ENCODE measurements around the gene ARRB1. TPM values are rescaled to one million over a fixed set of nuclear protein-coding genes. Genes with fewer than 3 reads are reported as not detected.

ARRB1 gene
- total RNA-seq, 2 experiments from 2014 or later, result 15.7 to 16.6 TPM

- peak overlapping the region; percentile 71 for H3K4me3 Mint-ChIP-seq
- intact Hi-C loops (cut with micrococcal nuclease), result loop anchor here (2.0 kb wide), 1 partner anchor 311 kb away; no protein-coding TSS in a partner anchor
Measured at GRCh38 chr11:75239531-75240290, 111.8 kb downstream of the ARRB1 start.

DNA sequence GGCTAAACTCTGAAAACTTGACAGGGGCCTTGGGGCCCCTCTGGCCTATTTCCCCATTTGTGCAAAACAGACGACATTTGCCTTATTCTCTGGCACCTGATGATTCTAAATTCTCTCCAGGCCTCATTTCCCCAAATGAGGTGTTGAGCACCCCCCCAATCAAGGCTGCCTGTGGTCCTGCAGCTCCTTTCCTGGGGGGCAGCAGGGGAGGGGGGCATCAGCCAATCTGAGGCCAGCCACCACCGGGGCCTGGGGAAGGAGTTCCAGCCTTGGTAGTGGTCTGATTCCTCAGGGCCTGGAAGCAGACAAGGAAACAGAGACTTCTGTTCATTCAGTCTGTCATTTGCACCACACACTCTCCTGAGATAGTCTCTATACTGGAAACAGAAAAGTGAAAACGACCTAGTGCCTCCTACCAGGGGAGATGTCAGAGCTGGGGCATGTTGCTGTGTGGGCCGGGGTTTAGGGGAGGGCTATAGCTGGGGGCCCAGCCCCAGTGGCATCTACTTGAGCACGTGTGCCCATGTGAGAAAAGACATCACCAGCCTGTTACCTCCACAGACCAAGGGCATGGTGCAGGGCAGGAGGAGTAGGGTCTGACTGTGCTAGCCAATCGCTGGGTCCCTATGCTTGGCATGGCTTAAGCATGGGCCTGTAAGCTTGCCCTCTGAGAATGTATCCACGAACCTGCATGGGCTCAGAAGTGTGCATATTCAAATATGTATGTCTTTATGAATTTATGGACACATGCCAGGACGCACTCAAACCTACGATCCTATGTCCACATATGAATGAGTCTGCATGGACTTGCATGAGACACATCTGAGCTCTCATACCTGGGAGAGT lies 112.6 kb downstream of the ARRB1 start:
- no peaks in the 10 kb centered on the region for H3K9me3 Mint-ChIP-seq
- no peak overlapping the region for H3K27ac Mint-ChIP-seq
- DNase-seq, result no peak
- intact Hi-C loops (cut with micrococcal nuclease), result no loop called here
- CTCF ChIA-PET, result interaction anchor here (0.5 to 17.6 kb wide), 6 partner anchors 11 to 216 kb away, joined by 3 to 445 read pairs (median 25); no protein-coding TSS in a partner anchor
- H3K27me3 Mint-ChIP-seq (ENCODE audit: low read depth), result peaks cover 31% of the 10 kb centered on the region
- no peaks in the 10 kb centered on the region for H3K36me3 Mint-ChIP-seq (ENCODE audit: low read depth)
- peaks cover 10% of the 10 kb centered on the region for H3K4me1 Mint-ChIP-seq (ENCODE audit: low read depth)
- H3K4me3 Mint-ChIP-seq, result no peak overlapping the region

More at GRCh38 chr11:75239531-75240290, 111.8 kb downstream of the ARRB1 start:
- Mint-ChIP-seq H3K27ac (no peak overlapping the region), H3K4me1 (ENCODE audit: low read depth) (peaks cover 10% of the 10 kb centered on the region), H3K36me3 (ENCODE audit: low read depth) (no peaks in the 10 kb centered on the region), H3K9me3 (no peaks in the 10 kb centered on the region), H3K27me3 (ENCODE audit: low read depth) (peaks cover 33% of the 10 kb centered on the region)
- CTCF ChIA-PET, result interaction anchor here (0.5 to 17.6 kb wide), 6 partner anchors 10 to 138 kb away, joined by 3 to 445 read pairs (median 25); no protein-coding TSS in a partner anchor
- no peak for DNase-seq

GRCh38 chr11:75237050-75237449 lies 114.4 kb downstream of the ARRB1 start:
- peaks cover 6% of the 10 kb centered on the region for H3K4me1 Mint-ChIP-seq (ENCODE audit: low read depth)
- no peaks in the 10 kb centered on the region for H3K9me3 Mint-ChIP-seq
- H3K27ac Mint-ChIP-seq, result no peak overlapping the region
- H3K4me3 Mint-ChIP-seq, result no peak overlapping the region
- peaks cover 17% of the 10 kb centered on the region for H3K27me3 Mint-ChIP-seq (ENCODE audit: low read depth)
- CTCF ChIA-PET, result interaction anchor here (1.3 to 17.6 kb wide), 3 partner anchors 13 to 95 kb away, joined by 4 to 445 read pairs (median 47); no protein-coding TSS in a partner anchor
- DNase-seq, result no peak
- intact Hi-C loops (cut with micrococcal nuclease), result no loop called here
- H3K36me3 Mint-ChIP-seq (ENCODE audit: low read depth), result no peaks in the 10 kb centered on the region

DNA sequence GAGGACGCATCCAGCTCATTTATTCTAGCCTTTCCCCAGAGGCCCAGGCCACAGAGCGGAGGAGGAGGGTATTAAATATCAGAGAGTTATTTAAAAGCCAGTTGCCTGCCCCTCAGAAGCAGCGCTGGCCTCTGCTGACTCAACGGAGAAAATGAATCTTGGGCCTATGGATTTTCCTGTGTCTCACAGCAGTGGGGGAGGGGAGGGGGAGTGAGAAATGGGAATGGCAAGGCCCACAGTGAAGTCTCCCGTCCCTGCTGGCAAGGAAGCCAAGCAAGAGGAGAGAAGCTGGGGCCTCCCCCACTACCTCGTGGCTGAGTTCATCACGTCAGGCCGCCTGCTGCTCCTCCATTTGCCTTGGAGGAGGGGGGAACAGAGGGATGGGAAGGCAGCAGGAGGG lies 115.4 kb downstream of the ARRB1 start:
- no peak overlapping the region for H3K27ac Mint-ChIP-seq
- peaks cover 6% of the 10 kb centered on the region for H3K4me1 Mint-ChIP-seq (ENCODE audit: low read depth)
- no peaks in the 10 kb centered on the region for H3K36me3 Mint-ChIP-seq (ENCODE audit: low read depth)
- H3K4me3 Mint-ChIP-seq, result no peak overlapping the region
- peaks cover 16% of the 10 kb centered on the region for H3K27me3 Mint-ChIP-seq (ENCODE audit: low read depth)
- intact Hi-C loops (cut with micrococcal nuclease), result no loop called here
- CTCF ChIA-PET, result interaction anchor here (1.3 to 17.6 kb wide), 4 partner anchors 13 to 94 kb away, joined by 4 to 445 read pairs (median 28); no protein-coding TSS in a partner anchor
- DNase-seq, result no peak
- no peaks in the 10 kb centered on the region for H3K9me3 Mint-ChIP-seq

DNA sequence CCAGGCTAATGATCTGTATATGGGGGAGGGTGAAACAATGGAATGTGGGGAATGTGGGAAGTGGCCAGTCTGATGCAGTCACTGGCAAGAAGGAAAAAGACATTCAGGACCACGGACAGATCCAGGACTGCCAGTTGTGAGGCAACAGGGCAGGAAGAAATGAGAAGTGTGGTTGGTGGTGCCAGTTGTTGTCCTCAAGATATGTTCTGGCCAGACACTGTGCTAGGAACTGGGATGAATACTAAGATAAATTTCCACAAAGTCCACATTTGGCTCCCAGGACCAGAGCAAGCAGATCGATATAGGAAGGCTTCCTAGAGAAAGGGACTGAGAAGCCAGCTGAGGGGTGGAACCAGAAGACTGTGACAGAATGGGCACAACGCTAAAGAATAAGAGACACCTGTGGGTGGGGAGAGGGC lies 117.7 kb downstream of the ARRB1 start:
- peak; percentile 52 for DNase-seq
- peaks cover 1% of the 10 kb centered on the region for H3K27me3 Mint-ChIP-seq (ENCODE audit: low read depth)
- intact Hi-C loops (cut with micrococcal nuclease), result loop anchor here (1.0 kb wide), 1 partner anchor 19 kb away; no protein-coding TSS in a partner anchor

GRCh38 chr11:75230621-75231020 lies 120.8 kb downstream of the ARRB1 start:
- no peak for DNase-seq
- no peak overlapping the region for H3K27ac Mint-ChIP-seq
- no peaks in the 10 kb centered on the region for H3K9me3 Mint-ChIP-seq
- CTCF ChIA-PET, result interaction anchor here (1.5 to 3.5 kb wide), 2 partner anchors 11 to 26 kb away, joined by 5 to 12 read pairs; no protein-coding TSS in a partner anchor
- H3K36me3 Mint-ChIP-seq (ENCODE audit: low read depth), result no peaks in the 10 kb centered on the region
- intact Hi-C loops (cut with micrococcal nuclease), result no loop called here
- no peaks in the 10 kb centered on the region for H3K4me1 Mint-ChIP-seq (ENCODE audit: low read depth)
- no peak overlapping the region for H3K4me3 Mint-ChIP-seq
- no peaks in the 10 kb centered on the region for H3K27me3 Mint-ChIP-seq (ENCODE audit: low read depth)

More for the DNA sequence above, 117.7 kb downstream of the ARRB1 start:
- CTCF ChIA-PET, result interaction anchor here (0.9 to 1.3 kb wide), 3 partner anchors 8 to 94 kb away, joined by 3 to 4 read pairs (median 3); no protein-coding TSS in a partner anchor
- Mint-ChIP-seq H3K9me3 (no peaks in the 10 kb centered on the region), H3K36me3 (ENCODE audit: low read depth) (no peaks in the 10 kb centered on the region), H3K27ac (no peak overlapping the region), H3K4me1 (ENCODE audit: low read depth) (no peaks in the 10 kb centered on the region), H3K4me3 (no peak overlapping the region)

- DNase-seq, result no peak
- Mint-ChIP-seq H3K36me3 (ENCODE audit: low read depth) (no peaks in the 10 kb centered on the region), H3K9me3 (no peaks in the 10 kb centered on the region), H3K4me1 (ENCODE audit: low read depth) (no peaks in the 10 kb centered on the region), H3K27me3 (ENCODE audit: low read depth) (no peaks in the 10 kb centered on the region), H3K27ac (no peak overlapping the region), H3K4me3 (no peak overlapping the region)
- CTCF ChIA-PET, result interaction anchor here (3.5 kb wide), 1 partner anchor 12 kb away, joined by 12 read pairs; no protein-coding TSS in a partner anchor
- intact Hi-C loops (cut with micrococcal nuclease), result no loop called here
Measured at GRCh38 chr11:75229466-75229865, 122.0 kb downstream of the ARRB1 start.

GRCh38 chr11:75225794-75226193 lies 125.7 kb downstream of the ARRB1 start:
- Mint-ChIP-seq H3K4me1 (ENCODE audit: low read depth) (no peaks in the 10 kb centered on the region), H3K27ac (no peak overlapping the region), H3K4me3 (no peak overlapping the region), H3K36me3 (ENCODE audit: low read depth) (no peaks in the 10 kb centered on the region), H3K27me3 (ENCODE audit: low read depth) (no peaks in the 10 kb centered on the region), H3K9me3 (no peaks in the 10 kb centered on the region)
- no peak for DNase-seq
- intact Hi-C loops (cut with micrococcal nuclease), result no loop called here
- CTCF ChIA-PET, result interaction anchor here (0.8 to 1.5 kb wide), 2 partner anchors 22 to 203 kb away, joined by 3 to 4 read pairs; no protein-coding TSS in a partner anchor

GRCh38 chr11:75223954-75224643 lies 127.4 kb downstream of the ARRB1 start:
- CTCF ChIA-PET, result interaction anchor here (1.2 to 1.8 kb wide), 3 partner anchors 17 to 84 kb away, joined by 5 to 6 read pairs (median 5); no protein-coding TSS in a partner anchor
- Mint-ChIP-seq H3K27ac (no peak overlapping the region), H3K4me1 (ENCODE audit: low read depth) (no peaks in the 10 kb centered on the region), H3K36me3 (ENCODE audit: low read depth) (no peaks in the 10 kb centered on the region), H3K9me3 (no peaks in the 10 kb centered on the region), H3K4me3 (no peak overlapping the region), H3K27me3 (ENCODE audit: low read depth) (no peaks in the 10 kb centered on the region)
- intact Hi-C loops (cut with micrococcal nuclease), result no loop called here
- no peak for DNase-seq

- no peak for DNase-seq
- Mint-ChIP-seq H3K36me3 (ENCODE audit: low read depth) (no peaks in the 10 kb centered on the region), H3K27ac (no peak overlapping the region), H3K27me3 (ENCODE audit: low read depth) (peaks cover 10% of the 10 kb centered on the region), H3K4me3 (no peak overlapping the region), H3K4me1 (ENCODE audit: low read depth) (no peaks in the 10 kb centered on the region), H3K9me3 (no peaks in the 10 kb centered on the region)
- CTCF ChIA-PET, result interaction anchor here (2.5 kb wide), 1 partner anchor 21 kb away, joined by 6 read pairs; the partner anchor contains the start of gene TPBGL
- intact Hi-C loops (cut with micrococcal nuclease), result no loop called here
Measured at GRCh38 chr11:75219869-75220268, 131.6 kb downstream of the ARRB1 start.

- no peak overlapping the region for H3K27ac Mint-ChIP-seq
- CTCF ChIA-PET, result interaction anchor here (1.1 to 4.8 kb wide), 7 partner anchors 10 to 76 kb away, joined by 3 to 20 read pairs (median 6); no protein-coding TSS in a partner anchor
- H3K9me3 Mint-ChIP-seq, result no peaks in the 10 kb centered on the region
- intact Hi-C loops (cut with micrococcal nuclease), result loop anchor here (1.0 kb wide), 1 partner anchor 19 kb away; no protein-coding TSS in a partner anchor
- no peaks in the 10 kb centered on the region for H3K4me1 Mint-ChIP-seq (ENCODE audit: low read depth)
- DNase-seq, result no peak
- no peaks in the 10 kb centered on the region for H3K36me3 Mint-ChIP-seq (ENCODE audit: low read depth)
- no peak overlapping the region for H3K4me3 Mint-ChIP-seq
- peaks cover 12% of the 10 kb centered on the region for H3K27me3 Mint-ChIP-seq (ENCODE audit: low read depth)
Measured at GRCh38 chr11:75214843-75215242, 136.6 kb downstream of the ARRB1 start.
